GM21390 (cell line): ENCODE results near the gene PNP.
"Not testable (repeated sequence)": the region's sequence is repeated elsewhere in the genome, so short reads cannot be mapped to it uniquely, and the experiment has no call there.

Experiments
- ATAC-seq: cut with Tn5 transposase; IDR thresholded peaks from one replicate; pipeline ENCODE4 v1.9.1; 2021; ENCODE audit not compliant: unreplicated experiment

PNP gene

GRCh38 chr14:20469242-20469889, at the start of gene PNP:
TSS of gene PNP (plus strand) at chr14:20469406. CDS start at chr14:20469525, 119 bp downstream.
- peak; percentile 92 for ATAC-seq

DNA sequence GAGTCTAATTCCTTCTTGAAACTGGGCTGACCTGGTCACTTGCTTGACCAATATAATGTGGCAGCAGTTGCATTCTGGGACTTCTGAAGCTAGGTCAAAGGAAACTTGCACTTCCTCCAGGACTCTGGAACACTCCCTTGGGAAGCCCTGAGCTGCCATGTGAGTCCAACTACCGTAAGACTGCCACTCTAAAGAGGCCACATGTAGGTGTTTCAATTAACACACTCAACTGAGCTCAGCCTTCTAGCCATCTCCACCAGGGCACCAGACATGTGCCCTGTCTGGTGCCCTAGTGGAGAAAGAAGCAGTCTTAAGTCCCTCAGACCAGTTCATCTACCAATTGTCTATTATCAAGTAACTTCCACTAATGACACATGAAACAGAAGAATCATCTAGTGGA, 49.8 kb upstream of the PNP start:
- no peak for ATAC-seq

- ATAC-seq: no peak
Measured at GRCh38 chr14:20421267-20421666, 47.9 kb upstream of the PNP start.

DNA sequence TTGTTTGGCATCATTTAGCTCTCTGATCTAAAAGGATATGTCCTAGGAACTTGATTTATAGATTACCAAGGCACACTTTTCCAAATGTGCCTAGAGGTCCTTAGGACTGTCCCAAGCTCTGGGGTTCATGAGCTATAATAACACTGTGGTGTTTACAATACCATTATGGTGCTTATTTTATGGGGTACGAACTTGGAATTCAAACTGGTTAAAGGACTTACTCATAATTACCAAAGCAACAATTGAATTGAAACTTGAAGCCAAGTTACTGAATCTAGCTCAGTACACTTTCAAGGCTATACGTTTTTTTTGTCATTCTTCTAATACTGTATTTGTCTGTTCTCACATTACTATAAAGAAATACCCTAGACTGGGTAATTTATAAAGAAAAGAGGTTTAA, 46.3 kb upstream of the PNP start:
- no peak for ATAC-seq

DNA sequence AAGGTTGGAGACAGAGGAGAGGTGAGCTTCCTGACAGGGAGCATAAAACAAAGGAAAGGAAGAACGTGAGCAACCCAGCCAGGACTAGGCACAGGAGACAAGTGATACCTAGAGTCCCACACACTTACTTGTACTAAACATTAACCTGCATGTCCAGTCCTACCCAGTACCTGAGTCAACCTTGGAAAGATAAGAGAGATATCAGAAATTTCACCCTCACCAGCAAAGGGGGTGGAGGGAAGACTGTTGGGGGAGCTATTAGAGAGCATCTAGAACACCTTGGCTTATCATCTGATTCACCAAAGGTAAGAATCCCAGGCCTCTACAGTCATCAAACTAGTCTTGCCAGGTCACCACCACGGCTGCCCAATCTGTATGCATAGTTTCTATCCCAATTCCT, 44.4 kb upstream of the PNP start:
- ATAC-seq: no peak

GRCh38 chr14:20427231-20428009, 41.8 kb upstream of the PNP start:
- peak; percentile 80 for ATAC-seq

- ATAC-seq: peak; percentile 35
Measured at GRCh38 chr14:20428010-20428365, 41.2 kb upstream of the PNP start.

- ATAC-seq: no peak
Measured at GRCh38 chr14:20428802-20429201, 40.4 kb upstream of the PNP start.

DNA sequence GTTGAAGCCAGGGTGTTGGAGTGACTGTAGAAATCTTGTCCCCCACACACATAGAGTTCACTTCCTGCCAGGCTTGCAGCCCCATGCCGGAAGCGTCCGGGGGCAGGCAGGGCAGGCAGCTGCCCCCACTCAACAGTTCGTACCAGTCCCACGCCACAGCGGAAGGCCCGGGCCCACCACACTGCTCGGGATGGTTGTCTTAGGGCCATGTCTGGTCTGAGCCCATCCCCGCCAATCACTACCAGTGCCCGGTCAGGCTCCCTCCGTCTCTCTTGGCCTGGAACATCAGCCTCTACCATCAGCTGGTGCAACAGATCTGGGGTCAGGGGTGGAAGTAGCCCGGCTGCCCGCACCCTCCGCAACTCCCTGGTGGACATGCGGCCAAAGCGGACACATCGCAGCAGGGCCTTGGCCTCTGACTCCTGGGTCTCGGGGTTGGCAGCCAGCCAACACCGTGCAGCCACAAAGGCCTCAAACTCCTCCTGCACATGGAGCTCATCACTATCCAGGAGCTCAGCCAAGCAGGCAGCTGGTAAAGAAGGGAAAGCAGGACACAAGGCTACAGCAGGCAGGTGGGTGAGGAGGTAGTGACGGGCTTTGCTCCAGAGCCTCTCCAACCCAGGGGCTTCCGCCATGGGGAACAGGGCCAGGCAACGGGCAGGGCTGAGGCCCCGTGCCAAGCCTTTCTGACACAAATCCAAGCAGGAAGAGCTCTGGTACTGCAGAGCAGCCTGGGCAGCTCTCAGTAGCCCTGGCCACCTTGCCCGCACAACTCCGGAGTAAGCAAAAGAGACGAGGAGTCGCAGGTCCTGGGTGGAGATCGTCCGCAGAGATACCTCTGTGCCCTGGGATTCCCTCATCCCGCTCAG, 39.2 kb upstream of the PNP start:
- no peak for ATAC-seq

DNA sequence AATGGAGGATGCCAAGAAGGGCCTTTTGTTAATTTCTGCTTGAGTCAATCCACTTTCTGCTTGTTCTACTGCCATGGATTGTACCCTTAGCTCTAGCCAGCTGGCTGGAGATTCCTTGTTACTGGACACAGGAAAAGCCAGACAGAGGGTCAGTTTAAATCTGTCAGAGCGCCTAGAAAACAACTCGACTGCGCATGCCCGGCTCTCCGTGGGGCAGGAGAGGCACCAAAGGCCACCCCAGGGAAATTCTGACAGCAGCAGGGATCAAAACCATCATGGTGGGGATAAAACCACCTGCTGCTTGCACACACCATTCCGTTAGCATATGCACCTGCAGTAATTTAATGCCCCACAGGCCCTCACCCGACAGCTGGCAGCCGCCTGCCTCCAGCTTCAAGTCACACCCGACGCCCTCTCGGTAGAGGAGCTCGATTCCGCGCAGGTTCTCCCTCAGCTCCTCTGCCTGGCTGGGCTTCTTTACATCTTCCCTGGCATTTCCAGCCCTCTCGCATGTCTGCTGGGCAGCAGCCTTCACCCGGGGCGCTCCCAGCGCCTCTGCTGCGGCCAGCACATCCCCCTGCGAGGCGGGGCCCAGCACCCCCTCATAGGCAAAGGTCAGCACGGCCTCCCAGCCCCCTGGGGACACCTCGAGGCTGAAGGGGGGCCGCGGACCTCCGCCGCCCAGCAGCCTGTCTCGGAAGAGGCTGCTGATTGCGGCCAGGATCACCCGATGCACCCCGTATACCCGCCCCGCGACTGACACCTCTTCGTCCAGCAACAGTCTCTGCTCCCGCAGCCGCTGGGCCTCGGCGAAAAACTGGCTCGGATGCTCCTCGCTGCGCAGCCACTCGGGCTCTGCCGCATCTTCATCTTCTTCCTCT, 34.3 kb upstream of the PNP start:
- ATAC-seq: no peak

DNA sequence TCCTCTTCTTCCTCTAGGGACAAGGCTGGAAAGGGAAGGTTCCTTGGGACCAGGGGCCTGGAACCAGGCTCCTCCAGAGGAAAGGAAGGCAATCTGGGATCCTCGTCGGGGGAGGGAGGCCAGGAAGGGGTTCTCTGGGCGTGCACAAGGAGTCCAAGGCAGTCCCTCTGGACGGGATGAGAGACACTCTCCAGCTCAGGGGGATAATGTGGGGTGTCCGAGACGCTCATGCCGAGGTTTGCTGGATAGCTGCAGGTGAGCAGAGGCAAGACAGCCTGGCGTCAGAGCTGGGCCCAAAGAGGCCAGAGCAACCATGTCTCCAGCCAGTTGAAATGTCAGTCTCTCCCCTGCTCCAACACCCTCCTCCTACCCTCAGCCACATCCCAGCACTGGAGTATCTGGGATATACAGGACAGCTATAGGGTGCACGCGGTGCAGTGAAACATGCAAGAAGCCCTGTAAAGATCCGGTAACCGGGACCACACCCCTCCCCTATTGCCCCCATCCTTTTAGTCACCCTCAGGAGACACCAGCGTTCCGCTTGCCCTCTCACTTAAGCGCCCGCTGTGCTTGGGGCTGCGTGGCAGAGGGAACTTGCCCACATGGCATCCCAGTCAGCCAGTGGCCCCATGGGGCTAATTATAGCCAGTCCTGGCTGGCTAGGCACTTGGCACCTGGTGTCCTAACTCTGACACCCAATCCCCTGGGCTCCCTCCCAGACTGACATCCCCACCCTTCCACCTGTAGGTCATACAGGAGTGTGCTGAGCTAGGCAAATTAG, 33.4 kb upstream of the PNP start, which contains the start of gene KLHL33:
Gene KLHL33 (minus strand): TSS at position 585 of the 781 bp plus-strand sequence. CDS start 355 bp downstream, at position 230.
- ATAC-seq: no peak

- no peak for ATAC-seq
Measured at GRCh38 chr14:20436363-20436755, 32.8 kb upstream of the PNP start.

DNA sequence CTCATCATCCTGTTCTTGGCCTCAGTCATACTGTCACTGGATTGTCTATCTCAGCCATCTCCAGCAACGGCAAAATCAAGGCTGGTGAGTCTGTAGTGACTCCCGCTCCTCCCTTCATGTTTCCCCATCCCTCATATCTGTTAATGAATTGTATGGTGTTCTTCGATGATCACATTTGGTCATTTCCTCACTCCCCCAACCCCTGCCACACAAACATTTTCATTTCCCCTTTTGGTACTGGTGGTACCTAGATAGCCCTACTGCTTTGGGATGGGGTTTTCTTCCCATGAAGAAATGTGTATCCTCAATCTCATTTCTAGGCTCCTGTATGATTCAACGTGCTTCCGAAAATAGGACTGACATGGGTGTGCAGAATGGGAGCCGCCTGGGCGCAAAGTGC, 30.5 kb upstream of the PNP start:
- no peak for ATAC-seq

- no peak for ATAC-seq
Measured at GRCh38 chr14:20440465-20440864, 28.7 kb upstream of the PNP start.

DNA sequence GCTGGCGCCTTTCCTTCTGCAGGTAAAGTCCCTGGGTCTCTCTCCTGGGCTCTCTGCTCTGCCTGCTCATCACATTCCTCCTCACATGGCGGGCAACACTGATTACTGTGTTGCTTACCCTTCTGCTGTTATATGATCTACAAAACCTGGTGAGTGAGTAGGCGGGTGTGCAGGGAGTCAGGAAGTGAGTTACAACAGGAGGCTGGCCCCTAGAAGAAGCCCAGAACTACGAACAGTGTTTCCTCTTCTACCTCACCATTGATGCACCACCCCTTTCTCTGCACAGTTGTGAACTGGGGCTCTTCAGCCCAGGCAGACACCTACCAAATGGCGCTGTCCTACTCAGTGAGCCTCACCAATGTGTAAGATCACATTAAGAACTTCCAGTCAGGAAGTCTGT, 28.3 kb upstream of the PNP start:
- no peak for ATAC-seq

- ATAC-seq: no peak
Measured at GRCh38 chr14:20441461-20441860, 27.7 kb upstream of the PNP start.

DNA sequence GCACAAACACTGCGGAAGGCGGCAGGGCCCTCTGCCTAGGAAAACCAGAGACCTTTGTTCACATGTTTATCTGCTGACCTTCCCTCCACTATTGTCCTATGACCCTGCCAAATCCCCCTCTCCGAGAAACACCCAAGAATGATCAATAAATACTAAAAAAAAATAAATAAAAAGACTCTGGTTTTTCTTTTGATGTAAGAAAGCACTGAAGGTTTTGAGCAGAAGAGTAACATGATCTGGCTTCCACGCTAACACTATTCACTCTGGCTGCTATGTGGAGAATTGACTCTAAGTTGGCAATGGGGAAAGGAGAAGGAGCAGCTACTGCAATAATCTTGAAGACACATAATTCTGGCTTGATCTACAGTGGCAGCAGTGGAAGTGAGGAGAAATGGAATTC, 25.6 kb upstream of the PNP start:
- not testable (repeated sequence) for ATAC-seq

DNA sequence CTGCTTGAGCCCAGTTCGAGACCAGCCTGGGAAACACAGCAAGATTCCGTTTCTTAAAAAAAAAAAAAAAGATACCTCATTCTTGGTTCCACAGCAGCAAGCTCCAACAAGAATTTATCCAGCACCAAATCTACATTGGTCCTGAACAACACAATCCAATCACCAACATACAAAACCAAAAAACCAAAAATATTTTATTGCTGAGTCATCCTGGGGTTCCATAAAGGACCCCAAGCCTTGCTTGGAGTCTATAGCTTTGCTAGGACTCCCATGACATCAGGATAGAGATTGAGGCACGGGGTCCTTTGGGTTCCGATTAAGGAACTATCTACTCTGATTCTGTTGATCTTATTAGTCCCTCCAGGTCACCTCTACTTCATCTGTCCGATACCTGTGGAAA, 22.3 kb upstream of the PNP start:
- no peak for ATAC-seq

- not testable (repeated sequence) for ATAC-seq
Measured at GRCh38 chr14:20452831-20453230, 16.4 kb upstream of the PNP start.
